GM19043 (cell line): ENCODE data around the gene ATXN2.
"Not testable (repeated sequence)": the region's sequence is repeated elsewhere in the genome, so short reads cannot be mapped to it uniquely, and the experiment has no call there.

Experiments
- ATAC-seq: cut with Tn5 transposase; IDR thresholded peaks from one replicate; pipeline ENCODE4 v1.9.1; 2021; ENCODE audit warnings: low read depth; ENCODE audit not compliant: unreplicated experiment

ATXN2 gene

GRCh38 chr12:111602348-111602747, 3.2 kb upstream of the ATXN2 start:
- no peak for ATAC-seq

GRCh38 chr12:111600986-111601385, 1.9 kb upstream of the ATXN2 start:
- not testable (repeated sequence) for ATAC-seq

GRCh38 chr12:111600205-111600642, 1.1 kb upstream of the ATXN2 start:
- no peak for ATAC-seq

GRCh38 chr12:111599453-111600204, 514 bp upstream of the ATXN2 start:
- ATAC-seq, result peak; percentile 67

DNA sequence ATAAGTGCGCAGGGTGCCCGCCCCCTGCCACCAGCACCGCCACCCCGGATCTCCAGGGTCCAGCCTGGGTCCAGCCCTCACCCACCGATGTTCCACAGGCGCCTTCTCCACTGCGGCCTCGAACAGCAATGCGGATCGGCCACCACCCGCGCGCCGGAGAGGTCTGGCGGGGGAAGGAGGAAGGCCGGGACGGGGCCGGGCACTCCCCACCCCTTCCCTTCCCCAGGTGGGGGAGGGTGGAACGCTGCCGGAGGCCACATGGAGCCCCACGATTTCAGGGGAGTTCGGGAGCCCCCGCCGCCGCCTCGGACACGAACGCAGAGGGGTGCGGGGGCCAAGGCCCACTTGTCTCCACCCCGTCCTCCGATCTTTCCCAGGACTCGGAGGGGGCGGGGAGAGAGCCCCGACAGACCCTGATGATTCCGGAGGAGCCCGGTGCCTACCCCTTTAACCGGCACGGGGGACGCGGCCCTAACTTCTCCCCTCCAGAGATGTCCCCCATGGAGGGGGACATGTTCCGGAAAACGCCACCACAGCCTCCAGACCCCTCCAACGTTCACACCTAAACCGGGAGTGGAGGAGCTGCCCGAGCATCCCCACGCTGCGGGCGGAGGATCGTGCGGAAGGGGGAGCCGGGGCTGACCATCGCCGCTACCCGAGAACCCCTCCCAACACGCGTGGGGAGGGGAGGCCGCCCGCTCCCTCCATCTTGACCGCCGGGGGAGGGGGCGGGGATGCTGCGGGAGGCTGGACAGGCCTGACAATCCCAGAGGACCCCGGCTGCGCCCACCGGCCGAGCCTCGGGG, 1.1 kb downstream of the ATXN2 start:
- ATAC-seq, result no peak

DNA sequence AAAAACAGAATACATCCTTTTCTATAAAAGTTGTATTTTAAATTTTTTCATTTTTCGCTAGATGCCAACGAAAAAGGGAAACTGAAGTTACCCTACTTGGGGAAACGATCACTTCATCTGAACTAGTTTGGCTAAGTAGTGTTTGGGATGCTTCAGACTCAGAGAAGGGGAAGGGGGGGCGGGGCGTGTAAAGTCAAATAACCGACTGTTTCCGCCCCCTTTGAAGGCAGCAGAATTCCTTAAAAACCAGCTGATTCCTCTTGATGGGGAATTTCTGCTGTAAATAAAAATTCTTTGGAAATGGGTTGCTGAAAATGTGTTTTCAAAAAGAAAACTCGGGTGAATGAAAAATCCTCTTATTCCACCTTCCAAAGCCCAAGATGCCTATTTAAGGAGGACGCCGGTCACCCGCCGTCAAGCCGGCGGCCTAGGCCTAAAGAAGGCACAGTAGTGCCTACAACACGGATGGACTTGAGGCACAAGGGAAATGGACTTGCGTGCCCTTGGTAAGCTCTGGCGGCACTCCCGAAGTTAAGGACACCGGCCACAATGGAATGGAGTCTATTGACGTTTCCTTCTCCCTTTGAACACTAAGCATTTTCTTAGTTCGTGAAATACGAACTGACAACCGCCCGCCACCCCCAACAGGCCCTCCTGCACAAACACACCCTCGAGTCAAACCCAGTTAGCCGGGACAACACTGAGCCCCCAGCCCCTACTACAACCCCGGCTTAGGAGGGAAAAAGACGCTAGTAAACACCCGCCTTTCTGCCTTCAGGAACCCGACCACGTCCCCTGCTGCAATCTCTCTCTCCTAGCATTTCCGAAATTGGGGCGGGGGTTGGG, 1.9 kb downstream of the ATXN2 start:
- no peak for ATAC-seq

GRCh38 chr12:111595341-111595835, 3.7 kb downstream of the ATXN2 start:
- ATAC-seq, result not testable (repeated sequence)

- not testable (repeated sequence) for ATAC-seq
Measured at GRCh38 chr12:111591399-111592010, 7.6 kb downstream of the ATXN2 start.

DNA sequence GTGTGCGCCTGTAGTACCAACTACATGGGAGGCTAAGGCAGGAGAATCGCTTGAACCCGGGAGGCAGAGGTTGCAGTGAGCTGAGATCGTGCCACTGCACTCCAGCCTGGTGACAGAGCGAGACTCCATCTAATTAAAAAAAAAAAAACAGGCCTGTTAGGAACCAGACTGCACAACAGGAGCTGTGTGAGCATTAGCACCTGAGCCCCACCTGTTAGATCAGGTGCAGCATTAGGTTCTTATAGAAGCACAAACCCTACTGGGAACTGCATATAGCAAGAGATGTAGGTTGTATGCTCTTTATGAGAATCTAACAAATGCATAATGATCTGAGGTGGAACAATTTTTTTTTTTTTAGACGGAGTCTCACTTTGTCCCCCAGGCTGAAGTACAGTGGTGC, 8.6 kb downstream of the ATXN2 start:
- ATAC-seq, result no peak

- no peak for ATAC-seq
Measured at GRCh38 chr12:111589601-111590000, 9.5 kb downstream of the ATXN2 start.

DNA sequence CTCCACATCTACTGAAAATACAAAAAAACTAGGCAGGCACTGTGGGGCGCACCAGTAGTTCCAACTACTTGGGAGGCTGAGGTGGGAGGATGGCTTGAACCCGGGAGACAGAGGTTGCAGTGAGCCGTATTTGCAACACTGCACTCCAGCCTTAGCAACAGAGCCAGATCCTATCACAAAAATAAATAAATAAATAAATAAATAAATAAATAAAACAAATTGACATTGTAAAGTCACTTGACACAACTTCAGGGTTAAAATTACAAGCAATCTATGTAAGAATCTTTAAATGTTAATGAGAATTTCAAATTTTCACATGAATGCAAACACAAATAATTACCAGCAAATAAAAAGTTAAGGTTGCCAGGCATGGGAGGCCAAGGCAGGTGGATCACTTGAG, 11.1 kb downstream of the ATXN2 start:
- ATAC-seq, result no peak

DNA sequence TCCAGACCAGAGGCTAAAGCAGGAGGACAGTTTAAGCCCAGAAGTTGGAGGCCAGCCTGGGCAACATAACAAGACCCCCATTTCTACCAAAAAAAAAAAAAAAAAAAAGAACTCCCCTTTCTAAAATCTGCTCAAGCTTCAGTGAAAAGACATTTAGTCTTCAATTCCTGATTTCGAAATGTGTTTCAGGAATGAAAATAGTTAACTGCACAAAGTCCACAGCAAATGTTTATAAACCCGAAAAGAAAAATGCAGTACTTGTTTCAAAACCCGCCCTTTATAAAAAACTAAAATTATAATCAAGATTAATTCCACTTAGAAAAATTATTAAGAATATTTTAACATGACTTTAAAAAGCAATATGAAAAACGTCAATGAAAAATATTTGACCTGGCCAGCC, 12.1 kb downstream of the ATXN2 start:
- ATAC-seq, result no peak

DNA sequence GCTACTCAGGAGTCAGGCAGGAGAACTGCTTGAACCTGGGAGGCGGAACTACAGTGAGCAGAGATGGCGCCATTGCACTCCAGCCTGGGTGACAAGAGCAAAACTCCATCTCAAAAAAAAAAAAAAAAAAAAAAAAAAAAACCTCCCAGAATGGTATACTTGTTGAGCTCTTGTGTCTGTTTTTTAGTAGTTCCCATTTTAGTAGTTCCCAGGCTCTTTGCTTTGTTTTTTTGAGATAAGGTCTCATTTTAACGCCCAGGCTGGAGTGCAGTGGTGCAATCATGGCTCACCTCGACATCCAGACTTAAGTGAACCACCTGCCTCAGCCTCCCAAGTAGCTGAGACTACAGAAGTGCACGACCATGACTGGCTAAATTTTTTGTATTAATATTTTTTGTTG, 13.4 kb downstream of the ATXN2 start:
- no peak for ATAC-seq

GRCh38 chr12:111584959-111585358, 14.2 kb downstream of the ATXN2 start:
- ATAC-seq, result no peak

DNA sequence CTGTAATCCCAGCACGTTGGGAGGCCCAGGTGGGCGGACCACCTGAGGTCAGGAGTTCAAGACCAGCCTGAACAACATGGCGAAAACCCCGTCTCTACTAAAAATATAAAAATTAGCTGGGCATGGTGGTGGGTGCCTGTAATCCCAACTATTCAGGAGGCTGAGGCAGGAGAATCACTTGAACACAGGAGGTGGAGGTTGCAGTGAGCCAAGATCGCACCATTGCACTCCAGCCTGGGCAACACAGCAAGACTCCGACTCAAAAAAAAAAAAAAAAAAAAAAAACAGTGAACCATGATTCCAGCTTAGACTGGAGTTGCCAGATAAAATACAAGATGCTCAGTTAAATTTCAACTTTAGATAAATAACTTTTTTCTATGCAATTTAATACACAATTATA, 15.6 kb downstream of the ATXN2 start:
- ATAC-seq, result not testable (repeated sequence)

GRCh38 chr12:111582133-111582747, 16.9 kb downstream of the ATXN2 start:
- ATAC-seq, result no peak

GRCh38 chr12:111581434-111582132, 17.5 kb downstream of the ATXN2 start:
- ATAC-seq, result no peak

DNA sequence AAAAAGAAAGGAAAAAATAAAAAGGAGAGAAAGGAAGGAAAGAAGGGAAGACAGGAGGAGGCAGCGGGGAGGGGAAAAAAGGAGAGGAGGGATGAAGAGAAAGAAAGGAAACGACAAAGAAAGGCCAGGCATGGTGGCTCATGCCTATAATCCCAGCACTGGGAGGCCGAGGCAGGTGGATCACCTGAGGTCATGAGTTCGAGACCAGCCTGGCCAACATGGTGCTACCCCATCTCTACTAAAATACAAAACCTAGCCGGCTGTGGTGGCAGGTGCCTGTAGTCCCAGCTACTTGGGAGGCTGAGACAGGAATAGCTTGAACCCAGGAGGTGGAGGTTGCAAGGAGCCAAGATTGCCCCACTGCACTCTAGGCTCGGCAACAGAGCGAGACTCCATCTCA, 18.4 kb downstream of the ATXN2 start:
- no peak for ATAC-seq

GRCh38 chr12:111580119-111580425, 19.0 kb downstream of the ATXN2 start:
- no peak for ATAC-seq

GRCh38 chr12:111578971-111579340, 20.2 kb downstream of the ATXN2 start:
- ATAC-seq, result no peak
